Cardiac muscle cell (in vitro differentiated cells and primary cell): ENCODE measurements around the gene GPHB5. TPM values are rescaled to one million over a fixed set of nuclear protein-coding genes. Genes with fewer than 3 reads are reported as not detected.

Source experiments
- DNase-seq, 2 donors: peaks; one replicate each; pipeline versions ENCODE4 v3.0.0 to v3.0.0-alpha.2; 2010 to 2017; ENCODE audit warnings: low read depth in 1 of 2, low spot score in 1 of 2
- H3K27ac ChIP-seq: fragments of 200-600 bp; sonication (generic); 2 replicates; pipeline ENCODE4 v1.5.1; 2016
- H3K27me3 ChIP-seq: fragments of 200-600 bp; sonication (generic); 2 replicates; pipeline ENCODE4 v1.6.0; 2016; ENCODE audit warnings: control low read depth
- H3K36me3 ChIP-seq: fragments of 200-600 bp; sonication (generic); 2 replicates; pipeline ENCODE4 v1.5.1; 2016; ENCODE audit warnings: control low read depth
- H3K4me1 ChIP-seq: fragments of 200-600 bp; sonication (generic); 2 replicates; pipeline ENCODE4 v1.8.1; 2017; ENCODE audit warnings: low read depth, mild to moderate bottlenecking, mixed run types
- H3K4me3 ChIP-seq: fragments of 200-600 bp; sonication (generic); 2 replicates; pipeline ENCODE4 v1.5.1; 2016; ENCODE audit warnings: mild to moderate bottlenecking
- H3K9me3 ChIP-seq: fragments of 200-600 bp; sonication (generic); 2 replicates; pipeline ENCODE4 v1.5.1; 2017; ENCODE audit warnings: low read depth, mild to moderate bottlenecking, control low read depth
- polyA plus RNA-seq: library from polyadenylated mRNA; unstranded; fragments of >200 nt; fragmentation: Nextera tagmentation; extraction: Ambion mirVana; gene quantifications from 2 replicates; pipeline ENCODE4 v1.2.1, GENCODE V29; 2016
- total RNA-seq: library from RNA; depleted of rRNA; stranded (reverse); fragments of >200 nt; gene quantifications from 2 replicates; pipeline ENCODE4 v1.2.3, GENCODE V29; 2016
- TF ChIP-seq, protein P1 (sequence below): IDR thresholded peaks from 2 replicates; pipeline ENCODE4 v1.5.1; 2012; ENCODE audit warnings: low read depth, mild to moderate bottlenecking, low read length

The GPHB5 gene, protein sequence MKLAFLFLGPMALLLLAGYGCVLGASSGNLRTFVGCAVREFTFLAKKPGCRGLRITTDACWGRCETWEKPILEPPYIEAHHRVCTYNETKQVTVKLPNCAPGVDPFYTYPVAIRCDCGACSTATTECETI
- not detected in 2 replicates for total RNA-seq
- not detected in 2 replicates for polyA plus RNA-seq

DNA sequence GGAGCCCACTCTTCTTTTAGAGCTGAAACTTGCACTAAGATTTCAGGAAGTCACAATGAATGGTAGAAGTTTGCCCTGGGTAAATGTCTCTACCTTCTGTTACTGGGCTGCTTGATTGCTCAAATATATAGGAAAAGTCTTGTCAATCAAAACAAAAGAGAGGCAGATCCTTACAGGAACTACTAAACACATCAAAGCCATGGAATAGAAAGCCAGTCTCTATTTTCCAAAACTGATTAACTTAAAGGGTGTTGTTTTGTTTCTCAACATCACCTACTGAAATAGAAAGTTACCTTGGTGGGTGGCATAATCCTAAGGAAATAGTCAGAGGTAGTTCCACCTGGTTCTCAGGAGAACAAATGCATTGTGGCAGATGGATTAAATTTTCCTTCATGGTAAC, at the start of gene GPHB5:
TSS of gene GPHB5 (minus strand) at position 101 of the 400 bp plus-strand sequence. CDS start 1,086 bp downstream, outside the sequence.
- Histone ChIP-seq H3K27me3 (no peaks in the 10 kb centered on the region), H3K4me3 (no peak within 1 kb of the TSS), H3K36me3 (no peaks in the 10 kb centered on the region), H3K9me3 (no peaks in the 10 kb centered on the region), H3K4me1 (no peaks in the 10 kb centered on the region), H3K27ac (no peak within 1 kb of the TSS)
- TF ChIP-seq, protein P1, sequence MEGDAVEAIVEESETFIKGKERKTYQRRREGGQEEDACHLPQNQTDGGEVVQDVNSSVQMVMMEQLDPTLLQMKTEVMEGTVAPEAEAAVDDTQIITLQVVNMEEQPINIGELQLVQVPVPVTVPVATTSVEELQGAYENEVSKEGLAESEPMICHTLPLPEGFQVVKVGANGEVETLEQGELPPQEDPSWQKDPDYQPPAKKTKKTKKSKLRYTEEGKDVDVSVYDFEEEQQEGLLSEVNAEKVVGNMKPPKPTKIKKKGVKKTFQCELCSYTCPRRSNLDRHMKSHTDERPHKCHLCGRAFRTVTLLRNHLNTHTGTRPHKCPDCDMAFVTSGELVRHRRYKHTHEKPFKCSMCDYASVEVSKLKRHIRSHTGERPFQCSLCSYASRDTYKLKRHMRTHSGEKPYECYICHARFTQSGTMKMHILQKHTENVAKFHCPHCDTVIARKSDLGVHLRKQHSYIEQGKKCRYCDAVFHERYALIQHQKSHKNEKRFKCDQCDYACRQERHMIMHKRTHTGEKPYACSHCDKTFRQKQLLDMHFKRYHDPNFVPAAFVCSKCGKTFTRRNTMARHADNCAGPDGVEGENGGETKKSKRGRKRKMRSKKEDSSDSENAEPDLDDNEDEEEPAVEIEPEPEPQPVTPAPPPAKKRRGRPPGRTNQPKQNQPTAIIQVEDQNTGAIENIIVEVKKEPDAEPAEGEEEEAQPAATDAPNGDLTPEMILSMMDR, result no peak
- DNase-seq, result no peak

GRCh38 chr14:63367742-63368364, 49.1 kb upstream of the GPHB5 start:
- Histone ChIP-seq H3K9me3 (peaks cover 4% of the 10 kb centered on the region), H3K27ac (no peak overlapping the region), H3K36me3 (no peaks in the 10 kb centered on the region), H3K4me3 (no peak overlapping the region), H3K27me3 (no peaks in the 10 kb centered on the region), H3K4me1 (no peaks in the 10 kb centered on the region)
- no peak for DNase-seq
- TF ChIP-seq, protein P1, result no peak

DNA sequence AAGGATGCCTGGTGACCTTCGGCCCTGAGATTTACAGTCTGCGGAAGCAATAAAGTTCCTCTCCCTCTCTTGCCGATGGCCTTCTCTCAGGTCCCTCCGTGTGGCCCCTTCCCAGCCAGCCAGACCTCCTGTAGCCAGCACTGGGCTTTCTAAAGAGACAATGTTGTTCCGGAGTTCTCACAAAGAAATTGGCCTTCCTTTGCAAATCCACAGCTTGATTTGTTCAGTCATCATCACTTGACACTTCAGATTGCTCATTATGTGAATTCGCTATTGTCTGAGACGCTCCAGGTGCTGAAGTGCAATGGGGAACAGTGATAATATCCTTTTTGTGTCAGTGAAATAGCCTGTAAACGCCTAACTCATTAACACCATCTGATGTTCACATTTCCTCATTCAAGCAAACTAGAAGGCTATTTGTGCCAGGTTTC, 43.7 kb upstream of the GPHB5 start:
- Histone ChIP-seq H3K9me3 (no peaks in the 10 kb centered on the region), H3K4me1 (no peaks in the 10 kb centered on the region), H3K4me3 (no peak overlapping the region), H3K27me3 (no peaks in the 10 kb centered on the region), H3K27ac (no peak overlapping the region), H3K36me3 (no peaks in the 10 kb centered on the region)
- TF ChIP-seq, protein P1, result no peak
- DNase-seq, result no peak

DNA sequence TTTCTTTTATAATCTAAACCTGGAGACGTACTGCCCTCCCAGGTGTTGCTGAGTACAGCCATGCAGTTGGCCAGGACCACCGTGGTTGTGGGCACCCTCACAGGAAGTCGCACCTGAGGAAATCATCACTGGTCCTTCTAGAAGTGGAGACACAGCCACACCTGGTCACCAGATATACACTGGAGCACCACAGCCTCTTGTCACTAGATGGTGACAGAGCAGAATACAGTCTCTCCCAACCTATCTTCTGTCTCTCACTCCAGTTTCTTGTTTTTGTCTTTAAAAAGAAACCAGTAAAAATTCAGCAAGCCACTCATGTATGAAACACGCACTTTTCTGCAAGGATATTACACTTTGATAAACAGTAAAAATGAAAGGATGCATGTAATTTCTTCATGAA, 43.1 kb upstream of the GPHB5 start:
- TF ChIP-seq, protein P1, result no peak
- no peaks in the 10 kb centered on the region for H3K9me3 ChIP-seq
- no peaks in the 10 kb centered on the region for H3K27me3 ChIP-seq
- no peak for DNase-seq
- no peaks in the 10 kb centered on the region for H3K36me3 ChIP-seq
- no peak overlapping the region for H3K4me3 ChIP-seq
- no peak overlapping the region for H3K27ac ChIP-seq
- H3K4me1 ChIP-seq, result no peaks in the 10 kb centered on the region

DNA sequence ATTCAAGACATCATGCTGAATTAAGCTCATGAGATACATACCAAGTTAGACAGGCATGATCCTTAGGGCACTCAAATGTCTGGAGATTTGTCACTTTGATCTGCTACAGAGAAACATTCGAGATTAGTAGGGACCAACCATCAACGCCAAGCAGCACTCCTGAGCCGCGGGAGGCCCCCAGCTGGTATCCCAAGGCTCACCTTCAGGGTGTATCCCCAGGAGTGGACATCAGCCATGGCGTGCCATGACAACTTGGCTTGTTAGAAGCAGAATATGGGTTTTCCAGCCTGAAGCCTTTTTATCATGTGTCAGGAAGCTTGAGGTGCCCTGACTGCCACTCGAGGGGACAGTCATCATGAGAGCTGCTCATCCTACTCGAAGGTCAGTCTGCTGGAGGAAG, 39.1 kb upstream of the GPHB5 start:
- no peak for DNase-seq
- Histone ChIP-seq H3K9me3 (no peaks in the 10 kb centered on the region), H3K27ac (no peak overlapping the region), H3K4me1 (no peaks in the 10 kb centered on the region), H3K27me3 (no peaks in the 10 kb centered on the region), H3K4me3 (no peak overlapping the region), H3K36me3 (no peaks in the 10 kb centered on the region)
- TF ChIP-seq, protein P1, result no peak
